Epithelial cell of esophagus (primary cell): ENCODE measurements around the gene HNRNPK.
A peak's percentile ranks its signal among the peaks of the same experiment; 100 is the strongest.

ENCODE experiments used
- DNase-seq: peaks from one replicate; pipeline ENCODE4 v3.0.0; 2010; ENCODE audit warnings: low read depth
- H3K4me3 ChIP-seq: 2 replicates; pipeline ENCODE4 v1.5.1; 2011; ENCODE audit warnings: mild to moderate bottlenecking, low read length, control low read depth
- TF ChIP-seq, protein P1 (sequence below): IDR thresholded peaks from 2 replicates; pipeline ENCODE4 v1.5.1; 2011; ENCODE audit warnings: low read depth, mild to moderate bottlenecking, low read length, control low read depth, inconsistent platforms; ENCODE audit not compliant: insufficient read depth; ENCODE audit errors: missing control alignments

Gene HNRNPK

GRCh38 chr9:83920927-83921707 lies 58.9 kb downstream of the HNRNPK start, which contains the start of gene KIF27:
TSS of gene KIF27 (minus strand) at chr9:83921432. CDS start at chr9:83915591, 5,841 bp downstream.
- peak within 1 kb of the TSS; percentile 58 for H3K4me3 ChIP-seq
- TF ChIP-seq, protein P1, sequence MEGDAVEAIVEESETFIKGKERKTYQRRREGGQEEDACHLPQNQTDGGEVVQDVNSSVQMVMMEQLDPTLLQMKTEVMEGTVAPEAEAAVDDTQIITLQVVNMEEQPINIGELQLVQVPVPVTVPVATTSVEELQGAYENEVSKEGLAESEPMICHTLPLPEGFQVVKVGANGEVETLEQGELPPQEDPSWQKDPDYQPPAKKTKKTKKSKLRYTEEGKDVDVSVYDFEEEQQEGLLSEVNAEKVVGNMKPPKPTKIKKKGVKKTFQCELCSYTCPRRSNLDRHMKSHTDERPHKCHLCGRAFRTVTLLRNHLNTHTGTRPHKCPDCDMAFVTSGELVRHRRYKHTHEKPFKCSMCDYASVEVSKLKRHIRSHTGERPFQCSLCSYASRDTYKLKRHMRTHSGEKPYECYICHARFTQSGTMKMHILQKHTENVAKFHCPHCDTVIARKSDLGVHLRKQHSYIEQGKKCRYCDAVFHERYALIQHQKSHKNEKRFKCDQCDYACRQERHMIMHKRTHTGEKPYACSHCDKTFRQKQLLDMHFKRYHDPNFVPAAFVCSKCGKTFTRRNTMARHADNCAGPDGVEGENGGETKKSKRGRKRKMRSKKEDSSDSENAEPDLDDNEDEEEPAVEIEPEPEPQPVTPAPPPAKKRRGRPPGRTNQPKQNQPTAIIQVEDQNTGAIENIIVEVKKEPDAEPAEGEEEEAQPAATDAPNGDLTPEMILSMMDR = no peak
- peak; percentile 98 for DNase-seq

DNA sequence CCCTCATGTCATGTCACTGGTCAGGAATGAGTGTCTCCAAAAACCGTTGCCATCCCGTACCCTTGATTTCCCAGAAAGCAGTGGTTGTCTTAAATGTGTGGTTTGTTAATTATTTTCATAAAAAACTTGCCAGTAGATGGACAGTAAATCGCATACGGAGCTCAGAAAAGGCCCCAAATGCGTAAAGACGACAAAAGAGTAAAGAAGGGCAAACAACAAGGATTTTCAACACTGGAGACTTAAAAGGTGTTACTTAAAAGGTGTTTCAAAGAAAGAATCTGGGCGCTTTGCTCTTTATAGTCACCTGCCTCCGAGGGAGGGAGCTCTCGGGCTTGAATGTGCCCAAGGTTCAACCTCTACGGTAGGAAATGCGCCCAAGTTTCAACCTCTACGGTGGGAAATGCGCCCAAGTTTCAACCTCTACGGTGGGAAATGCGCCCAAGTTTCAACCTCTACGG lies 59.5 kb downstream of the HNRNPK start:
- DNase-seq = peak; percentile 58
- peak overlapping the region; percentile 58 for H3K4me3 ChIP-seq
- TF ChIP-seq, protein P1 = peak; percentile 41

DNA sequence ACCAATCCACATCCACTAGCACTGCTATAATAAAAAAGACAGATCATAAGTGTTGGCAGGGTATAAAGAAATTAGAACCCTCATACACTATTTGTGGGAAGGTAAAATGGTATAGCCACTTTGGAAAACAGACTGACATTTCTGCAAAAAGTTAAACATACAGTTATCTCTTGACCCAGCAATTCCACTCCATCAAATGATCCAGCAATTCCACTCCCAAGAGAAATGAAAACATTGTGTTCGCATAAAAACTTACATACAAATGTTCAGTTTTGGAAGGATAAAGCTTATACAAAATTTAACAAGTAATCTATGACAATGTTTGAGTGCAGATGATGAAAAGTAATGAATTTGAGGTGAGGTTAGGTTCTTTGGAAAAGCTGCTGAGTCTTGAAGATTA lies 60.9 kb downstream of the HNRNPK start:
- H3K4me3 ChIP-seq = no peak overlapping the region
- TF ChIP-seq, protein P1 = no peak
- no peak for DNase-seq
